GM12873 (cell line): Measurements from ENCODE around the gene BCAR3.

Source experiments
- CTCF ChIP-seq: IDR thresholded peaks from 2 replicates; pipeline ENCODE4 v1.5.1; 2012; ENCODE audit warnings: low read depth, mild to moderate bottlenecking, moderate library complexity, low read length, control low read depth; ENCODE audit not compliant: insufficient read depth; ENCODE audit errors: missing control alignments

The BCAR3 gene

GRCh38 chr1:93690921-93691789 is 9.5 kb upstream of the BCAR3 start:
- TF ChIP-seq CTCF: no peak

DNA sequence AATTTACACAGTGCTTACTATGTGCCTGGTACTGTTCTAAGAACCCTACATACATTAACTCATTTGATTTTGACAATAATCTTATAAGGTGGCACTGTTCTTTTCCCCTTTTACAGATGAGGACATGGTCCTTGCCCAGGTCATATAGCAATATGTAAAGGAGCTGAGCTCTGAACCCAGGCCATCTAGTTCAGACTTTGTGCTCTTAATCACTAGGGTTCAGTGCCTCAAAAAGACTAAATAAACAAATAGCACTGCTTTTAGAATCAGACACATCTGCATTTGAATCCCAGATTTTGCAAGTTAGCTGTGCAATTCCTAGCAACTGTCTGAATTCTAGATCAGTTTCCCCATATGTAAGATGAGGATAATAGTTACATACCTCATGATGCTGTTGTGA is 8.7 kb upstream of the BCAR3 start:
- no peak for TF ChIP-seq CTCF

GRCh38 chr1:93689521-93690223 is 8.0 kb upstream of the BCAR3 start:
- no peak for TF ChIP-seq CTCF

DNA sequence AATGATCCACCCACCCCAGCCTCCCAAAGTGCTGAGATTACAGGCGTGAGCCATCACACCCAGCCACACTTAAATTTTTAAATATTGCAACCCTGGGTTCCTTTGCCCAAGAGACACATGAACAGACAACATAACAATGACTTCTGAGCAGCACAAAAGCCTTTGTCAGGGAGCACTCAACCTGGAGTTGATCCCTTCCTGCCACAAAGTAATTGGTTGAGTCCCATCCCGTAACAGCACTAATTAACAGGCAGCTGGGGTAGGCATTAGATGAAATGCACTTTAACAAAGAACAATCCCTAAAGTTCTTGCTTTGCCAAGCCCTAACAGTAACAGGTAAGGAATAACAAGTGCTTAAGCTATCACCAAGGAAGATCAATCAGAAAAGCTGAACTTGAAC is 5.9 kb upstream of the BCAR3 start:
- no peak for TF ChIP-seq CTCF

DNA sequence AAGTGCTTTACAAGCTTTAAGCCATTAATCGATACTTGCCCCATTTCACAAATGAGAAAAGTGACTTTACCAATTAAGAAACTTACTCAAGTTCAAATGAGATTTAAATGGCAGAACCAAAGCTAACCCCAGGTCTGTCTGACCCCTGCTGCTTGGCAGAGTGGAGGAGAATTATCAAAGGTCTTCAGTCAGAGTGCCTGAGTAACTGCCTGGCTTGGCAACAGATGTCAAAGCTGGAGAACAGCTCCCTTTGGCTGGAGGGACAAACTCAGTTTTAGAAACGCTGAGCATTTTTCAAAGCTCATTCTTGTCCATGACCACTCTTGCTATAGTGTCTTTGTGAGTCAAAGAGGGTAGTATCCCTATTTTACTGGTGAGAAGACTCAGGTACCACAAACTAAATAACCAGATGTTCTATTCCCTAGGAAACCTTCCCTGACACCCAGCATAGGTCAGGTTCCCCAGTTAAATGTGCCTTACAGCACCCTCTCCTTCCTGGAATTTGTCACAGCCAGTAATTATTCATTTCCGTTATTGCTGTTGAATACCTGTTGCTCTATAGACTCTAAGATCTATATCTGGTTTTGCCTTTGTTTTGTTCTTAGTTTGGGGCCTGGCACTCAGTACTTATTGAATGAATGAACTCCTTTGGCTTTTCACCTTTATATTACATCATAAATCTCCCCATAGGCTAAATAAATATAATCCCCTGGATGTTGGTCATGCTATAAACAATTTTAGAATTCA is 5.0 kb upstream of the BCAR3 start:
- TF ChIP-seq CTCF: no peak

GRCh38 chr1:93685918-93686317 is 4.3 kb upstream of the BCAR3 start:
- no peak for TF ChIP-seq CTCF

GRCh38 chr1:93683234-93683633 is 1.6 kb upstream of the BCAR3 start:
- no peak for TF ChIP-seq CTCF
